RWPE2 (cell line): ENCODE data around the gene PRICKLE4.

ENCODE experiments used
- ATAC-seq: fragments of 200-7000 bp; cut with Tn5 transposase; 3 replicates; pipeline ENCODE4 v1.9.1; 2021; ENCODE audit warnings: low read depth
- DNase-seq: peaks from one replicate; pipeline ENCODE4 v3.0.0-alpha.2; 2020; ENCODE audit warnings: low spot score
- H3K27ac ChIP-seq: fragments of 450-650 bp; 2 replicates; pipeline ENCODE4 v1.5.1; 2017; ENCODE audit warnings: mild to moderate bottlenecking; ENCODE audit not compliant: poor library complexity, severe bottlenecking
- H3K27me3 ChIP-seq: fragments of 250-450 bp; sonication (Bioruptor Pico); 2 replicates; pipeline ENCODE4 v1.5.1; 2021; ENCODE audit warnings: mild to moderate bottlenecking, moderate library complexity; ENCODE audit not compliant: insufficient read depth, poor library complexity, severe bottlenecking
- H3K36me3 ChIP-seq: fragments of 250-450 bp; sonication (Bioruptor Pico); 2 replicates; pipeline ENCODE4 v1.5.1; 2020; ENCODE audit warnings: low read depth, mild to moderate bottlenecking, moderate library complexity
- H3K4me1 ChIP-seq: fragments of 250-450 bp; sonication (Bioruptor Pico); 2 replicates; pipeline ENCODE4 v1.5.1; 2021; ENCODE audit warnings: mild to moderate bottlenecking, moderate library complexity; ENCODE audit not compliant: insufficient read depth, poor library complexity, severe bottlenecking
- H3K4me3 ChIP-seq: fragments of 250-450 bp; sonication (Bioruptor Pico); 2 replicates; pipeline ENCODE4 v1.5.1; 2021; ENCODE audit warnings: mild to moderate bottlenecking, moderate library complexity; ENCODE audit not compliant: severe bottlenecking
- H3K9me3 ChIP-seq: fragments of 250-450 bp; sonication (Bioruptor Pico); 2 replicates; pipeline ENCODE4 v1.5.1; 2021; ENCODE audit warnings: mild to moderate bottlenecking, moderate library complexity; ENCODE audit not compliant: severe bottlenecking
- TF ChIP-seq, protein P1 (sequence below): fragments of 450-650 bp; IDR thresholded peaks from one replicate; pipeline ENCODE4 v1.5.1; 2017; ENCODE audit warnings: mild to moderate bottlenecking, moderate library complexity; ENCODE audit not compliant: poor library complexity, severe bottlenecking

The PRICKLE4 gene

DNA sequence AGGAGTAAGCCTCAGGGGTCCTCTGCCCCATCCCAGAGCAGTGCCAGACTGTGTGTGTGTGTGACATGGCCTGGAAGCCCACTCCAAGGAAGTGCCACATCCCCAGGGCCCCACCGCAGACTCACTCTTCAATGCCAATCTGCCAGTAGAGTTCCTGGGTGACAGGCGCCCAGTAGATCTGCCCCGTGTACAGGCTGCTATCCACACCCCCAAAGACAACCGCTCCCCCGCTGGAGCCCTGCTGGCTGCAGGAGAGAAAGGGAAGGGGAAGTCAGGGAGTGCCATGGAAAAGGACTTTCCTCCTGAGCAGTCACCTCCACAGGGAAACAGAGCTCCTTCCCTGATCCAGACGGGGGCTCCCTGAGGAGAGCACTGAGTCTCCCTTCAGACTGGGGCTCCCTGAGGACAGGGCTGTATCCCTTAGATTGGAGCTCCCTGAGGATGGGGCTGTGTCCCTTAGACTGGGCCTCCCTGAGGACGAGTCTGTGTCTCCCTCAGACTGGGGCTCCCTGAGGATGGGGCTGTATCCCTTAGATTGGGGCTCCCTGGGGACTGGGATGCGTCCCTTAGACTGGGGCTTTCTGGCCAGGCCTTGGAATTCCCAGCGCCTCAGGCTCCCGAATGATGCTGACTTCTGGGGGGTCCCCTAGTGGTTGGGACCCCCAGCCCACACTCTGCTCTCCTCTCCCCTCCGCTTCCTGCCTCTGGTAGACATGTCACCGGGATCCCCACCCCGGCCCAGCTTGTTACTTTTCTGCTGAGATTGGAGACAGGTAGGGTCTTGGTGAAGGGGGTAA, 40.0 kb upstream of the PRICKLE4 start:
- ATAC-seq (no peak), DNase-seq (no peak)
- H3K4me3 ChIP-seq, result no peak overlapping the region
- TF ChIP-seq, protein P1, sequence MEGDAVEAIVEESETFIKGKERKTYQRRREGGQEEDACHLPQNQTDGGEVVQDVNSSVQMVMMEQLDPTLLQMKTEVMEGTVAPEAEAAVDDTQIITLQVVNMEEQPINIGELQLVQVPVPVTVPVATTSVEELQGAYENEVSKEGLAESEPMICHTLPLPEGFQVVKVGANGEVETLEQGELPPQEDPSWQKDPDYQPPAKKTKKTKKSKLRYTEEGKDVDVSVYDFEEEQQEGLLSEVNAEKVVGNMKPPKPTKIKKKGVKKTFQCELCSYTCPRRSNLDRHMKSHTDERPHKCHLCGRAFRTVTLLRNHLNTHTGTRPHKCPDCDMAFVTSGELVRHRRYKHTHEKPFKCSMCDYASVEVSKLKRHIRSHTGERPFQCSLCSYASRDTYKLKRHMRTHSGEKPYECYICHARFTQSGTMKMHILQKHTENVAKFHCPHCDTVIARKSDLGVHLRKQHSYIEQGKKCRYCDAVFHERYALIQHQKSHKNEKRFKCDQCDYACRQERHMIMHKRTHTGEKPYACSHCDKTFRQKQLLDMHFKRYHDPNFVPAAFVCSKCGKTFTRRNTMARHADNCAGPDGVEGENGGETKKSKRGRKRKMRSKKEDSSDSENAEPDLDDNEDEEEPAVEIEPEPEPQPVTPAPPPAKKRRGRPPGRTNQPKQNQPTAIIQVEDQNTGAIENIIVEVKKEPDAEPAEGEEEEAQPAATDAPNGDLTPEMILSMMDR, result no peak
- no peak overlapping the region for H3K27ac ChIP-seq
- no peaks in the 10 kb centered on the region for H3K36me3 ChIP-seq
- H3K9me3 ChIP-seq, result no peaks in the 10 kb centered on the region
- no peaks in the 10 kb centered on the region for H3K27me3 ChIP-seq
- H3K4me1 ChIP-seq, result peaks cover 7% of the 10 kb centered on the region

DNA sequence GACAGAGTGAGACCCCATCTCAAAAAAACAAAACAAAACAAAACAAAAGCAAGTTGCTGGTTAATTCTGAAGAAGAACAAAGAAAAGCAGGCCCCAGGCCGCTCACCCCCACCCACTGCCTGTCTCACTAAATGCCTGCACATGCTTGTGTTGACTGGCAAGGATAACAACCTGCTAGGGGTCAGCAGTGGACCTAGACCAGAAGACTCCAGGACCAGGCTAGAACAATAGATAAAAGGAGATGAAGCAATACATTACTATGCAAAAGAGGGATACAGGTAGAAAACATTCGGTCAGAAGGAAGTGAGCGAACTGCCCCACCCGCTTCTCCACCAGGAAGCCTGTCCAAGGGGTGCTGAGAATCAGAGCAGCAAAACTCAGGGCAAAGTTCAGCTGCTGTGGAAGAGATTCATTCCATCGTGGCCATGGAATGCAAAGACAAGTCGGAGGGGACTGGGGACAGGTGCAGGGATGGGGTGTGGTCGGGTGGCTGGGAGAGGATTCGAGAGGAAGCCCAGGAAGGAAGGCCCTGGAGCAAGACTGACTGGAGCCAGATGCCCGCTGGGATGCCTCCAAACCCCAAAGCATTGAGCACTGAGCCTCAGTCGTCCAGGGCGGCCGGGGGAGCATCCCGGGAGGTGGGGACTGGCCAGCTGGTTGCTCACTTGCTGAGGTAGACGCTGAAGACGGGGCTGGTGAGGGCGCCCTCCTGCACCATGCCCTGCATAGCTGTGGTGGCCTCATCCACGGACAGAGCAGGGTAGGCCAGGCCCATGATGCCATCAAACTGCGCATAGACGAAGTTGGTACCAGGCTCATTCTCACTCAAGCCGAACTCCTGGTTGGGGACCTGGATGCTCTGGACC, 38.7 kb upstream of the PRICKLE4 start:
- Histone ChIP-seq H3K9me3 (no peaks in the 10 kb centered on the region), H3K4me3 (no peak overlapping the region), H3K27ac (no peak overlapping the region), H3K4me1 (peaks cover 7% of the 10 kb centered on the region), H3K36me3 (no peaks in the 10 kb centered on the region), H3K27me3 (no peaks in the 10 kb centered on the region)
- peak; percentile 69 for ATAC-seq
- TF ChIP-seq, protein P1, result no peak
- DNase-seq, result no peak

DNA sequence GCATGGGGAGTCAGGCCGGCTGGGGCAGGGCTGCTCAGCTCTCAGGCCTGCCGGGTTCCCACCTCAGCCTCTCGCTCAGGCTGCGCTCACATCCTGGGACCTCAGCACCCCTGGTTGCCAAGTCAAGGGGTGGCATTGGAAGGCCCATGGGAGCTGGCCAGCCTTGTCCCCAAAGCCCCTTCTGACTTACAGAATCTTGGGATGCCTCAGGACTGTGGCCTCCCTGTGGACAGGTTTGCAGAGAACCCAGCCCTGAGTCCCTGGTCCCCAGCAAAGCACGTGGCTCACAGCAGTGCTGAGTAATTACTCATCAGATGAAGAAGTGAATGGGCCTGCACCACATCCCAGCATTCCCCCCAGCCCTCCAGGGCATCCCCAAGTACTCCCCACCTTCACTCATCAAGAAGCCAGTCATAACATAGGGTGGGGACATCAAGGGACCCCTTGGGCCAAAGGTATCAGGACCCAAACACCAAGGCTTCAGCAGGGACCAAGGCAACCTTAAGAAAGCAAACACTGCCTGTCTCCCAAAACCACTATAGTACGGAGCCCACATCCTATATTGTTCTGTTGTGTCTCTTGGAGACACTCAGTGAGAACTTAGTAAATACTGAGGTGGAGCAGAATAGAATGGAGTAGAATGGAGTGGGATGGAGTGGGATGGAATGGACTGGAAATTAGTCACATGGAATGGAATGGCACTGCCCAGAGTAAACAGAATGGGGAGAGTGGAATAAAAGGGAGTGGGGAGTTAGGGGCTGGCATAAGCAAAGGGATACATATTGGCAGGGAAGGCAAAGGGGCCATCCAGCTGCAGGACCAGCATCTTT, 37.0 kb upstream of the PRICKLE4 start:
- no peak overlapping the region for H3K4me3 ChIP-seq
- H3K27me3 ChIP-seq, result no peaks in the 10 kb centered on the region
- ATAC-seq (peak; percentile 26; the same call in 1 of the 3 replicates), DNase-seq (no peak)
- H3K36me3 ChIP-seq, result no peaks in the 10 kb centered on the region
- peaks cover 11% of the 10 kb centered on the region for H3K4me1 ChIP-seq
- TF ChIP-seq, protein P1, result no peak
- no peaks in the 10 kb centered on the region for H3K9me3 ChIP-seq
- no peak overlapping the region for H3K27ac ChIP-seq

GRCh38 chr6:41744236-41744787, 36.3 kb upstream of the PRICKLE4 start:
- no peak for DNase-seq
- Histone ChIP-seq H3K27ac (no peak overlapping the region), H3K27me3 (no peaks in the 10 kb centered on the region)

More at GRCh38 chr6:41744236-41744787, 36.3 kb upstream of the PRICKLE4 start:
- no peaks in the 10 kb centered on the region for H3K9me3 ChIP-seq
- ATAC-seq, result no peak
- no peaks in the 10 kb centered on the region for H3K36me3 ChIP-seq
- H3K4me1 ChIP-seq, result peaks cover 11% of the 10 kb centered on the region
- TF ChIP-seq, protein P1, result no peak
- no peak overlapping the region for H3K4me3 ChIP-seq
